ENCODE results near the gene EPHA3. TPM values are rescaled to one million over a fixed set of nuclear protein-coding genes. Genes with fewer than 3 reads are reported as not detected.

The EPHA3 gene
- total and polyA plus RNA-seq, 10 of the 15 experiments (the other 5 are each of a cell fraction or from before 2014, with no cell fraction given), result 0.03 to 39.0 (median 0.07) TPM; not detected in 4

- no peak for ATAC-seq
- no peak overlapping the region for H3K27ac ChIP-seq (ENCODE audit: control insufficient read depth, insufficient read depth)
- no peak overlapping the region for H3K4me3 ChIP-seq
- no peak overlapping the region for H3K9ac ChIP-seq (ENCODE audit: control insufficient read depth, insufficient read depth, low read length)
- ChIA-PET POLR2A (no interaction called here), CTCF (no interaction called here), RAD21 (ENCODE audit: unreplicated experiment) (interaction anchor here (1.5 kb wide), 1 partner anchor 99 kb away, joined by 3 read pairs; no protein-coding TSS in a partner anchor), SMC1A (ENCODE audit: uncharacterized antibody, unreplicated experiment) (no interaction called here)
- H3K4me2 ChIP-seq (ENCODE audit: control insufficient read depth, insufficient read depth), result no peak overlapping the region
- no peaks in the 10 kb centered on the region for H3K9me3 ChIP-seq (replicated peaks; ENCODE audit: control insufficient read depth, insufficient read depth, low read length)
- FAIRE-seq, result no peak
- H3K79me2 ChIP-seq (ENCODE audit: control insufficient read depth, insufficient read depth, low read length), result no peaks in the 10 kb centered on the region
- H3K36me3 ChIP-seq (ENCODE audit: control insufficient read depth in 2 of 2, insufficient read depth in 2 of 2, low read length in 1 of 2), result no peaks in the 10 kb centered on the region
- no TSS peak for BruUV-seq (replicated peaks)
- in situ Hi-C loops (cut with MboI) (no loop called here), intact Hi-C loops (cut with micrococcal nuclease; ENCODE audit: unreplicated experiment) (no loop called here)
- 11% methylated on average over 2 of the region's 2 CpGs for WGBS (ENCODE audit: insufficient coverage, insufficient replicate concordance, low lambda C conversion rate, missing lambda C conversion rate)
- H4K20me1 ChIP-seq (ENCODE audit: control insufficient read depth, insufficient read depth), result no peaks in the 10 kb centered on the region
- no peaks in the 10 kb centered on the region for H3K4me1 ChIP-seq (ENCODE audit: control insufficient read depth, insufficient read depth, low read length)
- TF ChIP-seq SREBF1 (IDR thresholded peaks at IDR 0.05; ENCODE audit: low read length), result no peak
- no peak for TF ChIP-seq RBBP5 (conservative IDR thresholded peaks at IDR 0.05)
- no peak for TF ChIP-seq ZNF207 (IDR thresholded peaks at IDR 0.05; ENCODE audit: borderline replicate concordance)
- no peak for TF ChIP-seq NFYA (IDR thresholded peaks at IDR 0.05; ENCODE audit: borderline replicate concordance, low read depth, low read length)
- no peak for TF ChIP-seq GABPA (IDR thresholded peaks at IDR 0.05; ENCODE audit: low read depth)
- no peak for TF ChIP-seq RAD21 (IDR thresholded peaks at IDR 0.05; ENCODE audit: insufficient read depth, low read depth, low read length)
- no peak for TF ChIP-seq RCOR1 (conservative IDR thresholded peaks at IDR 0.05; ENCODE audit: low read depth, low read length)
- TF ChIP-seq MYC (IDR thresholded peaks at IDR 0.05; ENCODE audit: insufficient read depth, insufficient read length, insufficient replicate concordance, low read length, severe bottlenecking), result no peak
- no peak for TF ChIP-seq ZZZ3 (IDR thresholded peaks at IDR 0.05; ENCODE audit: control insufficient read depth, insufficient read length, low read depth)
- no peak for TF ChIP-seq POLR2A (IDR thresholded peaks at IDR 0.05; ENCODE audit: low read depth, low read length)
- TF ChIP-seq TCF12 (IDR thresholded peaks at IDR 0.05; ENCODE audit: low read depth, low read length), result no peak
- TF ChIP-seq WRNIP1 (IDR thresholded peaks at IDR 0.05; ENCODE audit: borderline replicate concordance, low read depth, low read length), result no peak
- TF ChIP-seq POU2F2 (IDR thresholded peaks at IDR 0.05; ENCODE audit: borderline replicate concordance, low read depth, low read length), result no peak
- TF ChIP-seq NR2F1 (conservative IDR thresholded peaks at IDR 0.05), result no peak
- no peak for TF ChIP-seq NFIC (IDR thresholded peaks at IDR 0.05; ENCODE audit: low read depth, low read length)
- no peak overlapping the region for H2AFZ ChIP-seq (ENCODE audit: control insufficient read depth, low read depth, low read length)
- no peak for DNase-seq (ENCODE audit: low read depth, low spot score)
- H3K27me3 ChIP-seq (replicated peaks in 1 of 2; ENCODE audit: control insufficient read depth in 2 of 2, insufficient read depth in 2 of 2, low read length in 1 of 2), result no peaks in the 10 kb centered on the region
These were observed 172.9 kb downstream of the EPHA3 start for GRCh38 chr3:89280301-89280700.

Data from GM12878 (cell line).